ENCODE measurements around the gene ZNF584. TPM values are rescaled to one million over a fixed set of nuclear protein-coding genes. Genes with fewer than 3 reads are reported as not detected.

The ZNF584 gene
- total and polyA plus RNA-seq, 12 donors, result 7.1 to 37.5 (median 14.4) TPM

DNA sequence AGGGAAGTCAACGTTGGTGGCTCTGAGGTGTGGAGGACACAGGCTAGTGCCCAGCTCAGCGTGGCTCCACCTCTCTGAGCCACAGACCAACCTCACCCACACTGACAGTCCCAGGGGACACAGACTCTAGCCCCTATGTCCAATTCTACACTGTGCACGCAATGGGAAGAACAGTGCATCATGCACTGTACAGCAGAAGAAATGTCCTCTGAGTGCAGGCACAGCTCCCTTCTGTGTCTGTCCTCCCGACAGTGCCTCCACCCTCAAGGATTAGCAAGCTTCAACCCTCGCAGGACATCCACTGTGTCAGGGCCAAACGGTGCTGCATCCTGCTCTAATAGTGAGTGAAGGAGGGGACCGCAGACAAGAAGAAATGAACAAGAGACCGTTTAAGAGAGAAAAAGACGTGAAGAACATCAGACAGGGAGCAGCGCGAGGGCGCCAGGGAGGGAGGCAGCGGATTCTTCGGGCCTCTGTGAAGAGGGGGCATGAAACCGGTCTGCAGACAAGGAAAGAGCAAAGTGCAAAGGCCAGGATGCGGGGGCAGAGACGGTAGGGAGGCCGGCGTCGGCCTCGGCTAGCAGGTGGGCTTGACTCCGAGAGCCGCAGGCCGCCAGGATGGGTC, 28.3 kb upstream of the ZNF584 start:
- Histone ChIP-seq H3K36me3 (replicated peaks in 1 of 2) (no peaks in the 10 kb centered on the region), H3K27ac (peak overlapping the region; percentile 84 to 98 (median 86)), H3K4me1 (replicated peaks in 1 of 2) (peaks cover 17 to 23% of the 10 kb centered on the region in 2 donors), H3K9me3 (replicated peaks in 1 of 3) (no peaks in the 10 kb centered on the region), H3K4me3 (peak overlapping the region; percentile 52 to 87 (median 82)), H3K27me3 (no peaks in the 10 kb centered on the region)
- TF ChIP-seq, protein P1, sequence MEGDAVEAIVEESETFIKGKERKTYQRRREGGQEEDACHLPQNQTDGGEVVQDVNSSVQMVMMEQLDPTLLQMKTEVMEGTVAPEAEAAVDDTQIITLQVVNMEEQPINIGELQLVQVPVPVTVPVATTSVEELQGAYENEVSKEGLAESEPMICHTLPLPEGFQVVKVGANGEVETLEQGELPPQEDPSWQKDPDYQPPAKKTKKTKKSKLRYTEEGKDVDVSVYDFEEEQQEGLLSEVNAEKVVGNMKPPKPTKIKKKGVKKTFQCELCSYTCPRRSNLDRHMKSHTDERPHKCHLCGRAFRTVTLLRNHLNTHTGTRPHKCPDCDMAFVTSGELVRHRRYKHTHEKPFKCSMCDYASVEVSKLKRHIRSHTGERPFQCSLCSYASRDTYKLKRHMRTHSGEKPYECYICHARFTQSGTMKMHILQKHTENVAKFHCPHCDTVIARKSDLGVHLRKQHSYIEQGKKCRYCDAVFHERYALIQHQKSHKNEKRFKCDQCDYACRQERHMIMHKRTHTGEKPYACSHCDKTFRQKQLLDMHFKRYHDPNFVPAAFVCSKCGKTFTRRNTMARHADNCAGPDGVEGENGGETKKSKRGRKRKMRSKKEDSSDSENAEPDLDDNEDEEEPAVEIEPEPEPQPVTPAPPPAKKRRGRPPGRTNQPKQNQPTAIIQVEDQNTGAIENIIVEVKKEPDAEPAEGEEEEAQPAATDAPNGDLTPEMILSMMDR (IDR thresholded peaks at IDR 0.05), result peak in 1 of 6 experiments; percentile 7
- no peak for TF ChIP-seq POLR2A (IDR thresholded peaks at IDR 0.05)
- no peak for DNase-seq
- WGBS, 4 donors, result 3 to 6% (median 5%) methylated on average over 18 to 24 of the region's 24 CpGs
- intact Hi-C loops (cut with DNase I), result no loop called here

DNA sequence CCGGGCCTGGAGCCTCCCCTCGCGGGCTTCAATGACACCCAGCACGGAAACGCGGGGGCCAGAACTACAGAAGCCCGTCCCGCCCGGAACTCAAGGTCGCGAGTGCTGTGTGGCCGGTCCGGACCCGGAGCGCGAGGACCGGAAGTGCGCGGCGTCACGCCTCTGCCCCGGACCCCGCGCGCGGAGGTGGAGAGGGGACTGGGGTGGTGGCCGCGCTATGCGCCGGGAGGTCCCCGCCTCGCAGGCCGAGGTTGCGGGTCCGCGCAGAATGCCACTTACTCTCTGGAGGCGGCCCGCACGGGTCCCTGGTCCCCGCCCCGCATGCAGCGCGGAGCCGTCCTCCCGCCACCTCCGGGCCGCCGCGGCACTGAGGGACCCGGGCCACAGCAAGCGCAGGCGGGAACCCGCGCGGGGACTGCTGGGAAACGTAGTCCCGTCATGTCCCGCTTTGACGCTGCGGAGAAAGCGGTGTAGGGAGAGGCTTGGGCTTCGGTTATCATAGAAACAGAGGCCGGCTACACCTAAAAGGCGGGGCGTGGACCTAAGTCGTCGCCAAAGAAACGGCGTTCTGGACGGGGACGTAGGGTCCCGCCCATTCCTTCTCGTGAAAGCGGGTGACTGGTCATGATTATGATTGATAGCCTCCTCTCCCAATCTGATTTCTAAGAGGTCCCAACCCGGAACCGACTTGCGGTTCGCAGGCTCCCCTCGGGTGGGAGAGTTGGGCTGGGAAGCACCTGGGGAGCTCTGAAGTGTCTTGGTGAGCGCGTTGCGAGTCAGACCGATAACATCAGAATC, 27.6 kb upstream of the ZNF584 start, which contains the start of gene ZNF837:
TSS of gene ZNF837 (minus strand) at position 369 of the 798 bp plus-strand sequence. CDS start 11,698 bp downstream, outside the sequence.
- Histone ChIP-seq H3K9me3 (replicated peaks in 1 of 3) (no peaks in the 10 kb centered on the region), H3K4me3 (peak within 1 kb of the TSS; percentile 52 to 87 (median 82)), H3K4me1 (replicated peaks in 1 of 2) (peaks cover 25 to 30% of the 10 kb centered on the region in 2 donors), H3K27me3 (no peaks in the 10 kb centered on the region), H3K27ac (peak within 1 kb of the TSS; percentile 84 to 98 (median 86)), H3K36me3 (replicated peaks in 1 of 2) (no peaks in the 10 kb centered on the region)
- WGBS, 4 donors, result 0 to 1% (median 0%) methylated on average over 31 to 83 of the region's 83 CpGs
- peak; percentile 99 to 100 (median 99) for DNase-seq
- intact Hi-C loops (cut with DNase I), result no loop called here
- TF ChIP-seq POLR2A (IDR thresholded peaks at IDR 0.05), result peak; percentile 84 to 88
- TF ChIP-seq, protein P1 (IDR thresholded peaks at IDR 0.05), result peak in 1 of 6 experiments; percentile 27

DNA sequence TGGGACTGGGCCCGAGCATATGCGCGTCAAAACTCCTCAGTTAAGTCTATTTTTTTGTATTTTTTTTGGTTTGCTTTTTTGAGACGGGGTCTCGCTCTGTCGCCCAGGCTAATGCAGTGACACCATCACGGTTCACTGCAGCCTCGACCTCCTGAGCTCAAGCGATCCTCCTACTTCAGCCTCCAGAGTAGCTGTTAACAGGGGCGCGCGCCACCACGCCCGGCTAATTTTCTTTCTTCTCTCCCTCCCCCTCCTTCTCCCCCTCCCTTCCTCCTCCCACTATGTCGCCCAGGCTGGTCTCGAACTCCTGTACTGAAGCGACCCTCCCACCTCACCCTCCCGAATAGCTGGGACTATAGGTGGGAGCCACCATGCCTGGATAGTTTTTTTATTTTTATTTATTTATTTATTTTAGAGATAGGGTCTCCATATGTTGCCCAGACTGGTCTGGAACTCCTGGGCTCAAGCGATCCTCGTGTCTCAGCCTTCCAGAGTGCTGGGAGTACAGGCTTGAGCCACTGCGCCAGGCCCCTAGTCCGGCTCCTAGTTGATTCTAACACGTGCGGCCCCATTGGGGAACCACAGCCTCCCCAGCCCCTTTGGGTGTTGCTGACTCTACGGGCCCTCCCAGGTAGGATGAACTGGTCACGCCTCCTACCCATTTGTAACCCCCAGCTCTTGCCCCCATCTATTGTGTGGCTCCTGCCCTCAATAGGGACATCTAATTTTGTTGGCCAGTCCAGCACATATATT, 26.8 kb upstream of the ZNF584 start:
- peak overlapping the region in 4 of 5 donors; percentile 4 to 98 (median 78) for H3K27ac ChIP-seq
- intact Hi-C loops (cut with DNase I), result no loop called here

More for the DNA sequence above, 26.8 kb upstream of the ZNF584 start:
- no peaks in the 10 kb centered on the region for H3K9me3 ChIP-seq (replicated peaks in 1 of 3)
- H3K4me3 ChIP-seq, result peak overlapping the region in 2 of 4 donors; percentile 79 to 87
- TF ChIP-seq POLR2A (IDR thresholded peaks at IDR 0.05), result no peak
- TF ChIP-seq, protein P1 (IDR thresholded peaks at IDR 0.05), result peak in 1 of 6 experiments; percentile 2
- no peaks in the 10 kb centered on the region for H3K27me3 ChIP-seq
- H3K36me3 ChIP-seq (replicated peaks in 1 of 2), result no peaks in the 10 kb centered on the region
- peak in 2 of 7 donors; percentile 43 to 66 for DNase-seq
- WGBS, 4 donors, result 31 to 36% (median 32%) methylated on average over 26 of the region's 26 CpGs
- H3K4me1 ChIP-seq (replicated peaks in 1 of 2), result peaks cover 29 to 34% of the 10 kb centered on the region in 2 donors
